ENCODE results near the gene OVOL1.
A peak's percentile ranks its signal among the peaks of the same experiment; 100 is the strongest.
"Not testable (repeated sequence)": the region's sequence is repeated elsewhere in the genome, so short reads cannot be mapped to it uniquely, and the experiment has no call there.

OVOL1 gene

DNA sequence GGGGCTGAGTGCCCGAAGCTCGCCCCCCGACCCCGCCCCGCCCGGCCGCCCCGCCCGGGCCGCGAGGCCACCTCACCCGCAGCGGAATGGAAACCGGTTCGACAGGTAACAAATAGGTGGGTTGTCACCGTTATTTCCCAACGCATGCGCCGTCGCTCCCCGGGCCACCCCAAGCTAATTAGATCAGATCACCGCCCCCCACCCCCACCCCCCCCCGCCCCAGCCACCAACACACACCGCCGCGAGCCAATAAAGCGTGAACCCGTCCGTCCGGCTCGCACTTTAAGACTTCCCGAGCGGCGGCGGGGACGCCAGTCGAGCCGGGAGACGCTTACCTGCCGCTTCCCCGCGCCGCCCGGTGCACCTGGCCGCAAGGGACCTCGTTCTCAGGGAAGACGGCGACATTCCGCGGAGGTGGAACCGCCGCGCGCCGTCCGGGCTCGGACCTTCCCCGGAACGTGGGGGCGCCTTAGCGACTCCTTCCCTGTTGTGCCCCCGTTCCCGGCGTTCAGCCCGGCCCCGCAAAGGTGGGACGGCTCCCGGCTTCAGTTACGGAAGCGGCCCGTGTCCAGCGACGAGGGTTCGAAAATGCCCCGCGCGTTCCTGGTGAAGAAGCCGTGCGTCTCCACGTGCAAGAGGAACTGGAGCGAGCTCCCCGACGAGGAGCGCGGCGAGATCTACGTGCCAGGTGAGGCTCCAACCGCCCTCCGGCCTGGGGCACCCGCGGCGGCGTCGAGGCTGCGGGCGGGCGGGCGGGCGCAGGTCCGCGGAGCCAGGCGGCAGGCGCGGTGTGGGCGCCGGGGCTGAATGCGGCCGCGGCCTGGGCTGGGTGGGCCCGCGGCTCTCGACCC is at the start of gene OVOL1:
Gene OVOL1 (plus strand): TSS at position 278 of the 851 bp plus-strand sequence. CDS start 311 bp downstream, at position 589.
- peak; percentile 21 for DNase-seq (ENCODE audit: low spot score)

DNA sequence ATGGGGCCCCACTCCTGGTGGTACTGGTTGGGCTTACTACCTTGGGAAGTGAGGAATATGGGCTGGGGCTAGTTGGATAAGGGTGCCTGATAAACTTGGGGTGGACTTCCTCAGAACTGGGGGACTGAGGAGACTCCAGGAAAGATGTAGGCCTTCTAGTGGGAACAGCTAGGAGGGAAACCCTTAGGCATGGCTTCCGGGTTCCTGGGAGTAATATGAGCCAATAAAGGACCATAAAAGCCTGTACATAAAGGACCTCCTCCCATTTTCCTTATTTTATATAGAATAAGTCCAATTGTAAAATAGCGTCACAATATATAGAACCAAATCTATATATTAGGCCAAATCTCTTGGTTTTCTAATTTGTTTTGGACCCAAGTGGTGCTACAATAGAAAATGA is 47.8 kb upstream of the OVOL1 start:
- no peak for DNase-seq (ENCODE audit: low spot score)

GRCh38 chr11:65741185-65741584 is 45.7 kb upstream of the OVOL1 start:
- no peak for DNase-seq (ENCODE audit: low spot score)

- DNase-seq (ENCODE audit: low spot score) = no peak
Measured at GRCh38 chr11:65742353-65742752, 44.5 kb upstream of the OVOL1 start.

- DNase-seq (ENCODE audit: low spot score) = no peak
Measured at GRCh38 chr11:65743681-65744025, 43.2 kb upstream of the OVOL1 start.

- no peak for DNase-seq (ENCODE audit: low spot score)
Measured at GRCh38 chr11:65744026-65744698, 42.7 kb upstream of the OVOL1 start.

GRCh38 chr11:65744699-65745042 is 42.2 kb upstream of the OVOL1 start:
- no peak for DNase-seq (ENCODE audit: low spot score)

DNA sequence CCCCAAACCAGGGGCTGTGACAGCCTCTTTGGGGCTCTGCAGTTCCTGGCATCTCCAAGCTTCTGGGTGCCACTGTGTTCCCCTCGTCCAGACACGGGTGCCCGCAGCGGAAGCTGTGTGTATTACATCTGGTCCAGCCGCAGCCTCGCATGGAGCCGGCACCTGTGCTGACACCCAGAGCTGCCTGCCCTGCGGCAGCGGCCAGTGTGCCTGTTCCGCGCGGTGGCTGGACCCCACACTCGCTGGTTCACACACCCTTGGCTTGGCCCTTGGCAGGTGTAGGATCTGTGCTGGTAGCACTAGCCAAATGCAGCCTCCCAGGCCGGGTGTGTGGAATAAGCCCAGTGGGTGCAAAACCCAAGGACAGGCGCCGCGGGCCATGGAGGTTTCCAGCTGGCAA is 41.8 kb upstream of the OVOL1 start:
- DNase-seq (ENCODE audit: low spot score) = no peak

- DNase-seq (ENCODE audit: low spot score) = not testable (repeated sequence)
Measured at GRCh38 chr11:65762169-65762568, 24.7 kb upstream of the OVOL1 start.

DNA sequence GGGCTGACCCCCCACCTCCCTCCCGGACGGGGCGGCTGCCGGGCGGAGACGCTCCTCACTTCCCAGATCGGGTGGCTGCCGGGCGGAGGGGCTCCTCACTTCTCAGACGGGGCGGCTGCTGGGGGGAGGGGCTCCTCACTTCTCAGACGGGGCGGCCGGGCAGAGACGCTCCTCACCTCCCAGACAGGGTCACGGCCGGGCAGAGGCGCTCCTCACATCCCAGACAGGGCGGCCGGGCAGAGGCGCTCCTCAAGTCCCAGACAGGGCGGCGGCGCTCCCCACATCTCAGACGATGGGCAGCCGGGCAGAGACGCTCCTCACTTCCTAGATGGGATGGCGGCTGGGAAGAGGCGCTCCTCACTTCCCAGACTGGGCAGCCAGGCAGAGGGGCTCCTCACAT is 24.0 kb upstream of the OVOL1 start:
- DNase-seq (ENCODE audit: low spot score) = not testable (repeated sequence)

- no peak for DNase-seq (ENCODE audit: low spot score)
Measured at GRCh38 chr11:65764434-65764833, 22.4 kb upstream of the OVOL1 start.

GRCh38 chr11:65766535-65766934 is 20.3 kb upstream of the OVOL1 start:
- DNase-seq (ENCODE audit: low spot score) = no peak

DNA sequence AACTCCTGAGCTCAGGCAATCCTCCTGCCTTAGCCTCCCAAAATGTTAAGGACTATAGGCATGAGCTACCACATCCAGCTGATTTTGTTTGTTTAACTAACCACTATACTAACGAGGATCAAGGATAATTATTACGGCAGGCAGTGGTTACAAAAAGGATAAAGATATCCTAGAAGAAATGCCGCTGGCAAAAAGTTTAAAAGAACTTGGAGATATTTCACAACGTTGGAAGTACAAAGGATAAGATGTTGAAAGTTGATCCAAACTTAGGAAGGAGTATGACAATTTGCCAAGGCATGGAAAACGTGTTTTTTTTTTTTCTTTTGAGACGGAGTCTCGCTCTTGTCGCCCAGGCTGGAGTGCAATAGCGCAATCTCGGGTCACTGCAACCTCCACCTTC is 19.5 kb upstream of the OVOL1 start:
- no peak for DNase-seq (ENCODE audit: low spot score)

- not testable (repeated sequence) for DNase-seq (ENCODE audit: low spot score)
Measured at GRCh38 chr11:65767806-65768205, 19.1 kb upstream of the OVOL1 start.

GRCh38 chr11:65770951-65771567 is 15.8 kb upstream of the OVOL1 start:
- DNase-seq (ENCODE audit: low spot score) = no peak

DNA sequence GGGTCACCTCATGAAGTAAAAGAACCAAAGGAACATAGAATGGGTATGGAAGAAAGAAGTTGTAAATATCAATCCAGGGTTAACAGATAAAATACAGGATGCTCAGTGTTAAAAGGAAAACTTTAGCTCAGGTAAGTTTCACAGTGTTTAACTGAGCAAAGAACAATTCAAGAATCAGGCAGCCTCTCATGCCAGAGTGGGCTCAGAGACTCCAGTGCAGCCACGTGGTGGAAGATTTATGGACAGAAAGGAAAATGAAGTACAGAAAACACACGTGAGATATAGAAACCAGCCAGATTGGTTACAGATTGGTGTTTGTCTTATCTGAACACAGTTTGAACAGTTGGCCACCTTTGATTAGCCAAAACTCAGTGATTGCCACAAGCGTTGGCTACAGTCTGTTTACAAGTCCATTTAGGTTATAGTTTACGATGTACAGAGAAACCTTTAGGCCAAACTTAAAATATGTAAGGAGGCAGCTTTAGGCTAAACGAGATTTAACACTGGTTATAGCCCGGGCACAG is 15.2 kb upstream of the OVOL1 start:
- DNase-seq (ENCODE audit: low spot score) = no peak

DNA sequence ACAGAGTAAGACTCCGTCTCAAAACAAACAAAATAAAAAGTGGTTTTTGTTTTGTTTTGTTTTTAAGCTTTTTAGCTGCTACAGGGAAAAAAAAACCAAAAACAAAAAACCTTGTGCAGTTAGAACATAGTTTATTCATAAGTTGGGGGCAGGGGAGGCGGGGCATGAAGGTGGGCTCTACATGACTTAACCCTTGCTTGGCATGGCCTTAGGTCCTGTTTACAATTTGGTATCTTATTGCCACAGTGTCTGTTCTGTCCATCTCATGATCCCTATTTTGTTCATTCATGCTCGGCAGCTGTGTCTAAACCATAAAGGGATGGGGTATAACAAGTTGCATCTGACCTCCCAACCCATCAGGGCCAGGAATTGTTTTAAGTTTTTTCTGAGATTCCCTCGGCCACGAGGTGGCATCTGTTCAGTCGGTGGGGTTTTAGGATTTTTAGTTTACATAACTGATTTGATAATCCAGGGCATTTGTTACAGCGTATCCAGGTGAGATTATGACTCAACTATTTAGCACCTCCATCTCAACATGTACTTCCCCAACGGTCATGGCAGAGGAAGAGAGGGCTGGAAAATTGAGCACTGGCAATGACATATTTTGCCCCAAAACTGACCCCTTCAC is 13.0 kb upstream of the OVOL1 start:
- DNase-seq (ENCODE audit: low spot score) = no peak

DNA sequence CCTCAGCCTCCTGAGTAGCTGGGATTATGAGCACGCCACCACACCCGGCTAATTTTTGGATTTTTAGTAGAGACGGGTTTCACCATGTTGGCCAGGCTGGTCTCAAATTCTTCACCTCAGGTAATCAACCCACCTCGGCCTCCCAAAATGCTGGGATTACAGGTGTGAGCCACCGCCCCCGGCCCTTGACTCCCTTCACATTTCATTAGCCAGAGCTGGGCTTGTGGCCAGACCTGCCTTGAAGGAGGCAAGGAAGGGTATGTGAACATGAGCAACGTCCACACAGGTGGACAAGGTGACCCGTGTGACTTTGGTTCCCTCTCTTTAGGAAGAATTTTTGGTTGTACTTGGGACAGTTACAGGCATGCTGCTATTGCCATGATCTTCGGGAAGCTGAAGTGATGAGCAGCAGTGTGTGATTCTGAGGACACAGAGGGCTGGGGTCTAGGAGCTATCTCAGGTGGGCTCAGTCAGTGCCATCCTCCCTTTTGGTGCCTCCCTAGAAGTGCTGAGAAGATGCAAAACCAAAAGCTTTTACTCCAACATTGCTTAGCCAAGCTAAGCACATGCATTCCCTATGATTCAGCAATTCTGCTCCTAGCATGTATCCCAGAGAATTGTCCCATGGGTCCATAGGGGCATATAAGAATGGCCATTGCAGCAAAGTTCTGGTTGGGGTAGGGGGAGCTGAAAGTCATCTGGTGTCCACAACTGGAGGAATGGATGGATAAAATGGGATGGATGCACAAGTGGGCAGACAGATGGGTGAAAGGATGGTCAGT is 12.1 kb upstream of the OVOL1 start:
- no peak for DNase-seq (ENCODE audit: low spot score)

DNA sequence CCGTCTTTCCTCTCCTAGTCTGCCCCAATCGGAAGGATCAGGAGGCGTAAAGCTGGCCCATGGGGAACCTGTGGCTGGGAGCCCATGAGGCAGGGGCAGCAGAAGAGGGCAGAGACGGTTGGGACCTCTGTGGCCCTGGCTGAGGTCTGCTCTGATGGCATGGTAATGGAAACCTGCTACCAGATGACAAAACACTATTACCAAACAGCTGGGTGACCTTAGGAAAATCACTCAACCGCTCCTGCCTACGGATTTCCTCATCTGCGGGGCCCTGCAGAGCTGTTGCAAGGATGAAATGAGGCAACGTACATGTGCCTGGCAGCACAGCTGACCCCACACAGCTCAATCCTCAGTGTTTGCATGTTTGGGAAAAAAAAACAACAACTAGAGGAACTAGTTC is 10.7 kb upstream of the OVOL1 start:
- DNase-seq (ENCODE audit: low spot score) = no peak

DNA sequence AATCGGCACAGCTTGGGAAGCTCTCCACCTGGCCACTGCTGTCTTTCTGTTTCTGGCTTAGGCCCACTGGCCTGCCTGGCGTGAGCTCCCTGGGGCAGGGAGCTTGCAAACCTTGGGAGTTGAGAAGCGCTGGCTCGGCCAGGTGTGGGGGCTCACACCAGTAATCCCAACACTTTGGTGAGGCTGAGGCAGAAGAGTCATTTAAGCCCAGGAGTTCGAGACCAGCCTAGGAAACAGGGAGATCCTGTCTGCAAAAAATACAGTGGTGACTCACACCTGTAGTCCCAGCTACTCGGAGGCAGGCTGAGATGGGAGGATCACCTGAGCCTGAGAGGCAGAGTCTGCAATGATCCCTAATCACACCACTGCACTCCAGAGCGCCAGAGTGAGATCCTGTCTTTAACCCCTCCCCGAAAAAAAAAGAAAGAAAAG is 10.1 kb upstream of the OVOL1 start:
- DNase-seq (ENCODE audit: low spot score) = no peak

GRCh38 chr11:65777241-65777640 is 9.6 kb upstream of the OVOL1 start:
- no peak for DNase-seq (ENCODE audit: low spot score)

All from CD4-positive, alpha-beta T cell treated with Interleukin-6 at 100 ng/mL for 8 hours (primary cell).